GM21576 (cell line): ENCODE data around the gene PHGDH.

Experiments
- ATAC-seq: cut with Tn5 transposase; IDR thresholded peaks from one replicate; pipeline ENCODE4 v1.9.1; 2021; ENCODE audit warnings: mild to moderate bottlenecking, moderate library complexity; ENCODE audit not compliant: unreplicated experiment

The PHGDH gene

GRCh38 chr1:119758584-119758983, 46.9 kb downstream of the PHGDH start:
- no peak for ATAC-seq

- ATAC-seq, result no peak
These were observed 50.7 kb downstream of the PHGDH start for GRCh38 chr1:119762409-119762808.

GRCh38 chr1:119762953-119763352, 51.2 kb downstream of the PHGDH start:
- no peak for ATAC-seq

GRCh38 chr1:119764220-119764619, 52.5 kb downstream of the PHGDH start:
- no peak for ATAC-seq

- no peak for ATAC-seq
These were observed 54.6 kb downstream of the PHGDH start for GRCh38 chr1:119766374-119766794.

- no peak for ATAC-seq
These were observed 55.8 kb downstream of the PHGDH start for GRCh38 chr1:119767486-119767885.

- no peak for ATAC-seq
These were observed 57.0 kb downstream of the PHGDH start, which contains the start of gene HMGCS2 for GRCh38 chr1:119768778-119769177. HMGCS2 (minus strand) TSS chr1:119768905; CDS start chr1:119768844, 61 bp downstream.

- no peak for ATAC-seq
These were observed 59.3 kb downstream of the PHGDH start for GRCh38 chr1:119771016-119771415.

GRCh38 chr1:119771770-119772169, 60.0 kb downstream of the PHGDH start:
- no peak for ATAC-seq

- no peak for ATAC-seq
These were observed 60.6 kb downstream of the PHGDH start for GRCh38 chr1:119772298-119772697.

GRCh38 chr1:119773711-119774241, 62.0 kb downstream of the PHGDH start:
- no peak for ATAC-seq

GRCh38 chr1:119774746-119775490, 63.2 kb downstream of the PHGDH start:
- no peak for ATAC-seq

GRCh38 chr1:119778359-119778758, 66.6 kb downstream of the PHGDH start:
- no peak for ATAC-seq

- no peak for ATAC-seq
These were observed 67.3 kb downstream of the PHGDH start for GRCh38 chr1:119778886-119779560.

GRCh38 chr1:119779869-119780356, 68.2 kb downstream of the PHGDH start:
- ATAC-seq, result no peak

GRCh38 chr1:119781434-119782210, 69.9 kb downstream of the PHGDH start:
- ATAC-seq, result no peak

- no peak for ATAC-seq
These were observed 71.0 kb downstream of the PHGDH start for GRCh38 chr1:119782631-119783325.

- ATAC-seq, result no peak
These were observed 71.8 kb downstream of the PHGDH start for GRCh38 chr1:119783354-119784185.

- ATAC-seq, result no peak
These were observed 72.6 kb downstream of the PHGDH start for GRCh38 chr1:119784191-119784781.
